HG03575 (cell line): ENCODE results near the gene NFKB2.
A peak's percentile ranks its signal among the peaks of the same experiment; 100 is the strongest.

Experiments
- ATAC-seq: cut with Tn5 transposase; IDR thresholded peaks from one replicate; pipeline ENCODE4 v1.9.1; 2021; ENCODE audit not compliant: unreplicated experiment, insufficient number of reproducible peaks, low FRiP score; ENCODE audit errors: extremely low read depth

Gene NFKB2

DNA sequence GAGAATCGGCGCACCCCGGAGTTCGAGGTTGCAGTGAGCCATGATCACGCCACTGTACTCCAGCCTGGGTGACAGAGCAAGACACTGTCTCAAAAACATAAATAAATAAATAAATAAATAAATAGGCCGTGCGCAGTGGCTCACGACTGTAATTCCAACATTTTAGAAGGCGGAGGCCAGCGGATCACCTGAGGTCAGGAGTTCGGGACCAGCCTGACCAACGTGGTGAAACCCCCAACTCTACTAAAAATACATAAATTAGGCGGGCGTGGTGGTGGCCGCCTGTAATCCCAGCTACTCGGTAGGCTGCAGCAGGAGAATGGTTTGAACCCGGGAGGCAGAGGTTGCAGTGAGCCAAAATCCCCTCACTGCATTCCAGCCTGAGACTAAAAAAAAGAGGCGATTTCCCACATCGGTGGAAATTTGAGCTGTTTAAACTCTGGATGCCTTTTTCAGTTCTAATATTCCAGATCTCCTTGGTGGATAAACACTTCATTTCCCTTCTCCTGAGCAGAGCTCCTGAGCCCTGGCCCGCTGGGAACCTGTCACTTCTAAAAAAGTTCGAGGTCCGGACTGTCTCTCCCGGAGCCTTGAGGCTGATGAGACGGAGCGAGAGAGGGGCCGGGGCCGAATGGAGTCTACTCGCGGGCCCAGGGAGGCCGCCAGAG is 2.0 kb upstream of the NFKB2 start:
- ATAC-seq, result no peak

DNA sequence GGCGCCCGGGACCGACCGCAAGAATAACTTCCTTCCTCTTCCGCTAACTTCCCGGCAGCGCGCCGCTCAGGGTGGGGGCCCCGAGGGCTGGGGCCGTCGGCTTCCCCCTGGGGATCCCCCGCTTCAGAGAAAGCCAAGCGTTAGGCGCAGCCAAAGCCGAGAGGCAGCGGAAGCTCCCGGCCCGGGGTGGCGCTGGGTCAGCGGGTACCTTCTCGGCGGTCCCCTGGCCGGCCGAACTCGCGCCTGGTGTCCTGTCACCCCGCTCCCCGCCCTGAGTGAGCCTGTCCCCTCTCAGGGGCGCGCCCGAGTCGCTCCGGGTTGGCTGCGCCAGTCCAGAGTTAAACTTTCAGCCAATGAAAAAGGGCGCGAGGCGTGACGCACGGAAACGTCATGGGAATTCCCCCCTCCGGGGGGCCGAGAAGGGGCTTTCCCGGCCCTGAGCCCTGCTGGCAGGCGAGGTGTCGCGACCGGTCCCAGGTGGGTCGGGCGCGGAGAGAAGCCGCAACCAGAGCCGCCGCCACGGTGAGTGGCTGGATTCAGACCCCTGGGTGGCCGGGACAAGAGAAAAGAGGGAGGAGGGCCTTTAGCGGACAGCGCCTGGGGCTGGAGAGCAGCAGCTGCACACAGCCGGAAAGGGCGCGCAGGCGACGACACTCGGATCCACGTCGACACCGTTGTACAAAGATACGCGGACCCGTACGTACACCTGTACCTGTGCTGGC is 1.3 kb upstream of the NFKB2 start:
- ATAC-seq, result peak; percentile 54

DNA sequence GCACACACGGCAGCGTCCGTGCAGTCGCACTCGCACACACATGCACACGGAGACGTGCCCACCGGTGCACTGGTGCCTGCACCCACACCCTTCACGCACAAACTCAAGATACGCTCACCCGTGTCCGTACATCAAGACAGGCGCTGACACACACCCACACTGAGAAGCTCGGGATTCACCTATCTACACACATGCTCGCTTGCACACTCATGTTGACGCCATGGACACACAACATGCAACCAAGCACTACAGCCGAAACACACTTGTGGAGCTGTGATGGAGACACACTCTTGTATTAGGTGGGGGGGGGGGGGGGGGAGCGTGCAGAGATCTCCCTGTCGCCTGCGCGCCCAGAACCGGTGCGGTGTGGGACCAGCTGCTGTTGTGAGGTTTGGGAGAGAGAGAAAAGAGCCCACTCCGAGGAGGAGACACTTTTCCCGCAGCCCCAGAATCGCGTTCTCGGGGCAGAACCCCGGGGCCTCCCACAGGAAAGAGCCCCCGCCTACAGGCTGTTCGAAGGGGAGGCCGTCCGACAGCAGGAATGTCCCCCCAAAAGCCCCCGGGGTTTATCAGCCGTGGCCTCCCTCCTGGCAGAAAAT is 605 bp upstream of the NFKB2 start:
- no peak for ATAC-seq

DNA sequence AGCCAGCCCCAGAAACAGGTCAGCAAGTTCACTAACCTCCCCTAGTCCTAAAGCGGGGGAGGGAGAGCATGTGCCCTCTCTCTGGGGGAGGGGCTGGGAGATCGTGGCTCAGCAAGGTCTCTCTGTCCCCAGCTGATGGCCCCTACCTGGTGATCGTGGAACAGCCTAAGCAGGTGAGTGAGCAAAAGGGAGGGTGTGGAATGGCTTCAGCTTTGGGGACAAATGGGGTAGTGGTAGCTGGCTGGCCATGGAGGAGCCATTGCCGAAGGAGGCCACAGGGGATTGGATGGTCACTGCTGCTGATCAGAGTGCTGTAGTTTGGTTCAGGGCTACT is 779 bp downstream of the NFKB2 start:
- ATAC-seq, result no peak

- no peak for ATAC-seq
Observed at GRCh38 chr10:102396730-102397151, 1.2 kb downstream of the NFKB2 start.

DNA sequence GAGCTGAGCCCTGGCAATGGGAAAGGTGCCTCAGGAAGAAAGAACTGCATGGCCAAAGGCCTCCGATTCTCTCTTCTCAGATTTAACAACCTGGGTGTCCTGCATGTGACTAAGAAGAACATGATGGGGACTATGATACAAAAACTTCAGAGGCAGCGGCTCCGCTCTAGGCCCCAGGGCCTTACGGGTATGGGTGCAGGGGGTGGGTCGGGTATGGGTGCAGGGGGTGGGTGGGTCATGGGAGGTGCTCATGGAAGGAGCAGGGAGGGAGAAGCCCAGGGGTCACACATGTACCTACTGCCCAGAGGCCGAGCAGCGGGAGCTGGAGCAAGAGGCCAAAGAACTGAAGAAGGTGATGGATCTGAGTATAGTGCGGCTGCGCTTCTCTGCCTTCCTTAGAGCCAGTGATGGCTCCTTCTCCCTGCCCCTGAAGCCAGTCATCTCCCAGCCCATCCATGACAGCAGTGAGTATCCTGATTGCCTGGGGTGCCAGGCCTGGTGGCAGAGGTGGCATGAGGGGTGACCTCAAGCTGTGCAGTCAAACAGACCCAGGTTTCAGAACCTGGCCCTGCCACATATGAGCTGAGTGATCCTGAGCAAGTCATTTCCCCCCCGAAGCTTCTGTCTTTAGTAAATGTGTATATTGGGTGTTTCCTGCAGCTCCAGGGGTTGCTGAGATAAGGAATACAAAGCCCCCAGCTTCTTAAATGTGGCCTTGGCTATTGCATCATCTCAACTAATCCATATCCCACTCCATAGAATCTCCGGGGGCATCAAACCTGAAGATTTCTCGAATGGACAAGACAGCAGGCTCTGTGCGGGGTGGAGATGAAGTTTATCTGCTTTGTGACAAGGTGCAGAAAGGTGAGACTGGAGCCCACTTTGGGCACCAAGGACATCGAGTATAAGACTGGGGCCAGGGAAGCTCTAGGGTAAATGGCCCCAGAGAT is 2.0 kb downstream of the NFKB2 start:
- no peak for ATAC-seq

DNA sequence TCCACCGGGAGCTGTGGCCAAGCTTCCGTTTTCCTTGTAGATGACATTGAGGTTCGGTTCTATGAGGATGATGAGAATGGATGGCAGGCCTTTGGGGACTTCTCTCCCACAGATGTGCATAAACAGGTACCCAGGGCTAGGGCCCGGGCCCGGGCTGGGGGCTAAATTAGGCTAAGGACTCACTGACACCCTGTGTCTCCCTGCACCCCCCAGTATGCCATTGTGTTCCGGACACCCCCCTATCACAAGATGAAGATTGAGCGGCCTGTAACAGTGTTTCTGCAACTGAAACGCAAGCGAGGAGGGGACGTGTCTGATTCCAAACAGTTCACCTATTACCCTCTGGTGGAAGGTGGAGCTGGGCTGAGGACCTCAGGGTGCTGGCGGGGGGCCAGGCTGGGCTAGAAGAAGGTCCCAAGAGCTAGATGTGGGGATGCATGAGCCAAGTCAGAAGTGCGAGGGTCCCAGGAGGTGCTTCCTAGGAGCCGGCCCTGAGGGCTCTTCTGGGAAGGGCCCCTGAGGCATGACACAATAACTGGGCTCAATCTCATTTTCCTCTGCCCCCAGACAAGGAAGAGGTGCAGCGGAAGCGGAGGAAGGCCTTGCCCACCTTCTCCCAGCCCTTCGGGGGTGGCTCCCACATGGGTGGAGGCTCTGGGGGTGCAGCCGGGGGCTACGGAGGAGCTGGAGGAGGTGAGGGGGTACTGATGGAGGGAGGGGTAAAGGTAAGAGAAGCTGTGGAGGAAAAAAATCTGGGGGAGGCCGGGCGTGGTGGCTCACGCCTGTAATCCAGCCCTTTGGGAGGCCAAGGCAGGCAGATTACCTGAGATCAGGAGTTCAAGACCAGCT is 2.9 kb downstream of the NFKB2 start:
- no peak for ATAC-seq

DNA sequence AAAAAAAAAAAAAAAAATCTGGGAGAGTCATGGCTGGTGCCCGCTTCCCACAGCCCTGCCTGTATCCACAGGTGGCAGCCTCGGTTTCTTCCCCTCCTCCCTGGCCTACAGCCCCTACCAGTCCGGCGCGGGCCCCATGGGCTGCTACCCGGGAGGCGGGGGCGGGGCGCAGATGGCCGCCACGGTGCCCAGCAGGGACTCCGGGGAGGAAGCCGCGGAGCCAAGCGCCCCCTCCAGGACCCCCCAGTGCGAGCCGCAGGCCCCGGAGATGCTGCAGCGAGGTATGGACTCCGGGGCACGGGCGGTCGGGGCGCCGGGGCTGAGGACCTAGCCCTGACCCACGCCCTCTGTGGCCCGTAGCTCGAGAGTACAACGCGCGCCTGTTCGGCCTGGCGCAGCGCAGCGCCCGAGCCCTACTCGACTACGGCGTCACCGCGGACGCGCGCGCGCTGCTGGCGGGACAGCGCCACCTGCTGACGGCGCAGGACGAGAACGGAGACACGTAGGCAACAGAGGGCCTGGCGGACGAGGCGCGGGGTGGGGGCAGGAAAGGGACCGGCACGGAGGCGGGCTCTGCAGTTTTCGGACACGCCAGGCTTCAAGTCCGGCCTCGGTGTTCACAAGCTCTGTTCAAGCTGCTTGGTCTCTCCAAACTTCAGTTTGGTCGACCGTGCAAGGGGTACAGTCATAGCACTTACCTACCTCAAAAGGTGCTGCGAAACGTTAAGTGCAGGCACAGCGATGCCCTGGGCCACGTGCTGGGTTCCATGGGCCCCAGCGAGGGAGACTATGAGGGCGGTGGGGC is 3.9 kb downstream of the NFKB2 start:
- ATAC-seq, result no peak

DNA sequence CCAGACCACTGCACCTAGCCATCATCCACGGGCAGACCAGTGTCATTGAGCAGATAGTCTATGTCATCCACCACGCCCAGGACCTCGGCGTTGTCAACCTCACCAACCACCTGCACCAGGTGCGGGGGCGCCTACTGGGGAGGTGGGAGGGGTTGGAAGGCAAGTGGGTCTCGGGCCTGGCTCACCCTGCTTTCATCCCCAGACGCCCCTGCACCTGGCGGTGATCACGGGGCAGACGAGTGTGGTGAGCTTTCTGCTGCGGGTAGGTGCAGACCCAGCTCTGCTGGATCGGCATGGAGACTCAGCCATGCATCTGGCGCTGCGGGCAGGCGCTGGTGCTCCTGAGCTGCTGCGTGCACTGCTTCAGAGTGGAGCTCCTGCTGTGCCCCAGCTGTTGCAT is 4.6 kb downstream of the NFKB2 start:
- no peak for ATAC-seq

GRCh38 chr10:102400598-102401341 is 5.3 kb downstream of the NFKB2 start:
- no peak for ATAC-seq

DNA sequence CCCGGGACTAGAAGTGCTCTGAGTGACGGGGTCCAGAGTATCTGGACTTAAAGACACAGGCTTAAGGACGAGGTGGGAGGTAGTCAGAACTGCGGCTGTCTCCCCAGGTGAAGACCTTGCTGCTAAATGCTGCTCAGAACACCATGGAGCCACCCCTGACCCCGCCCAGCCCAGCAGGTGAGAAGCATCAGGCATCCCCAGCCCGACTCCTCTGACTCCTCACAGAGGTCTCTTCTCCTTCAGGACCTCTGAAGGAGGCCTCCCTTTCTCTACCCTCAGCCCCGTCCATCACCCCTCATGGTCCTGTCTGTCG is 5.8 kb downstream of the NFKB2 start:
- no peak for ATAC-seq

DNA sequence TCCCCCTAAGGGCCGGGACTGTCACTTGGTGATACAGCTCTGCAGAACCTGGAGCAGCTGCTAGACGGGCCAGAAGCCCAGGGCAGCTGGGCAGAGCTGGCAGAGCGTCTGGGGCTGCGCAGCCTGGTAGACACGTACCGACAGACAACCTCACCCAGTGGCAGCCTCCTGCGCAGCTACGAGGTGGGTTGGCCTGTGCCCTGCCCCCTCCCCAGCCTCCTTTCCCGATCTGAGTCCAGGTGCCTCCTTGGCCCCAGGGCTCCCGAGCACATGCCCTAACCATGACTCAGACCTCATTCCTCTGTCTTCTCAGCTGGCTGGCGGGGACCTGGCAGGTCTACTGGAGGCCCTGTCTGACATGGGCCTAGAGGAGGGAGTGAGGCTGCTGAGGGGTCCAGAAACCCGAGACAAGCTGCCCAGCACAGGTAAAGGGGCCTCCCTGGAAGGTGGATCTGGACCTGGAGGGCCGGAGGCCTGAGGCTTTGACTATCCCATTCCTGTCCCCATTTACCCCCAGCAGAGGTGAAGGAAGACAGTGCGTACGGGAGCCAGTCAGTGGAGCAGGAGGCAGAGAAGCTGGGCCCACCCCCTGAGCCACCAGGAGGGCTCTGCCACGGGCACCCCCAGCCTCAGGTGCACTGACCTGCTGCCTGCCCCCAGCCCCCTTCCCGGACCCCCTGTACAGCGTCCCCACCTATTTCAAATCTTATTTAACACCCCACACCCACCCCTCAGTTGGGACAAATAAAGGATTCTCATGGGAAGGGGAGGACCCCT is 6.4 kb downstream of the NFKB2 start:
- ATAC-seq, result no peak

GRCh38 chr10:102402512-102402896 is 7.0 kb downstream of the NFKB2 start:
- no peak for ATAC-seq

DNA sequence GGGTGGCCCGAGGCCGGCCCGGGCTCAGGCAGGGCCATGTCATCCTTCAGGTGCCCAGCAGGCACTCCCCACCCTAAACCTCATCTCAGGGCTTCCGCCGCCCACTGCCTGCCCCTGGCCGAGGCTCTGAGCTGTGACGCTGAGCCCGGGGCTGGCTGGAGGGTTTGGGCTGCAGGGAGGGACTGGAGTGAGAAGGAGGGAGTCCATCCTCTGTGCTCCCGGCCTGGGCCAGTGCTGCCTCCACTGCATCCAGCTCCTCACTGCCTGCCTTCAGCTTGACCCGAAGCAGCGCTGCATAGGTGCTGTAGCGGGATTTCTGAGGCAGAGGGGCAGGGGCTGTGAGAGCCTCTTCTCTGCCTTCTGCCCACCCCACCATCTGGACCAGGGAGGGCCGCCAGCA is 7.6 kb downstream of the NFKB2 start:
- ATAC-seq, result no peak

GRCh38 chr10:102404361-102405107 is 9.0 kb downstream of the NFKB2 start:
- no peak for ATAC-seq

DNA sequence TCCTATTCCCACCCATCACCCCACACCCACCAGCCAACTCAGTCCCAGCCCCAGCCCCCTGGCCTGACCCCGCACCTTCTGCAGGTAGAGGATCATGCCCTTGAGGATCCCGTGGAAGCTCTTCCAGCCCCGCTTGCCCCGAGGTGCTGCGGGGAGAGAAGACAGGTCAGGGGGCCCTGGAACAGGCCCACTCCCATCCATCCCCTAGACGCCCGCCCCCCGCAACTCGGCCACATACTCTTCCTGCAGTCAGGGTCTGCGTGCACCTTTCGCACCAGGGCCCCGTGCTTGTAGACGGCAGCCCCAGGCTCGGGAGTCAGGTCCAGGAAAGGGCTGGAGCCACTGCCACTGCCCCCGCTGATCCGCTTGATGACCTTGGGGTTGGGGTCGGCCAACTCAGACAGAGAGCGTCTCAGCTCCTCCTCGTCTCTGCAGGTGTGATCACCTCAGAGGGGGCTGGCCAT is 9.6 kb downstream of the NFKB2 start:
- no peak for ATAC-seq
